ENCODE measurements around the gene PRKD1.
A peak's percentile ranks its signal among the peaks of the same experiment; 100 is the strongest.

Gene PRKD1

GRCh38 chr14:29927376-29928116, at the start of gene PRKD1:
Gene PRKD1, minus strand, starts transcription at chr14:29927847.
- no peak within 1 kb of the TSS for H3K27ac Mint-ChIP-seq
- H3K36me3 Mint-ChIP-seq: no peaks in the 10 kb centered on the region
- no peak for DNase-seq
- H3K27me3 Mint-ChIP-seq: peaks cover 33% of the 10 kb centered on the region
- peak within 1 kb of the TSS; percentile 43 for H3K4me3 Mint-ChIP-seq
- peaks cover 4% of the 10 kb centered on the region for H3K4me1 Mint-ChIP-seq
- H3K9me3 Mint-ChIP-seq: no peaks in the 10 kb centered on the region
- CTCF ChIA-PET: no interaction called here

GRCh38 chr14:29971101-29971500, 43.5 kb upstream of the PRKD1 start:
- H3K4me1 Mint-ChIP-seq: no peaks in the 10 kb centered on the region
- no peak for DNase-seq
- no peak overlapping the region for H3K27ac Mint-ChIP-seq
- peaks cover 13% of the 10 kb centered on the region for H3K9me3 Mint-ChIP-seq
- CTCF ChIA-PET: no interaction called here
- no peaks in the 10 kb centered on the region for H3K36me3 Mint-ChIP-seq
- H3K4me3 Mint-ChIP-seq: no peak overlapping the region
- no peaks in the 10 kb centered on the region for H3K27me3 Mint-ChIP-seq

GRCh38 chr14:29955087-29955486, 27.4 kb upstream of the PRKD1 start:
- Mint-ChIP-seq H3K27ac (no peak overlapping the region), H3K27me3 (no peaks in the 10 kb centered on the region), H3K36me3 (no peaks in the 10 kb centered on the region), H3K4me3 (no peak overlapping the region), H3K4me1 (no peaks in the 10 kb centered on the region), H3K9me3 (peaks cover 13% of the 10 kb centered on the region)
- CTCF ChIA-PET: no interaction called here
- DNase-seq: no peak

GRCh38 chr14:29953501-29953900, 25.9 kb upstream of the PRKD1 start:
- Mint-ChIP-seq H3K27me3 (no peaks in the 10 kb centered on the region), H3K27ac (no peak overlapping the region), H3K36me3 (no peaks in the 10 kb centered on the region), H3K9me3 (peaks cover 8% of the 10 kb centered on the region), H3K4me1 (no peaks in the 10 kb centered on the region), H3K4me3 (no peak overlapping the region)
- no peak for DNase-seq
- CTCF ChIA-PET: interaction anchor here (0.8 kb wide), 1 partner anchor 9 kb away, joined by 3 read pairs; no protein-coding TSS in a partner anchor

GRCh38 chr14:29944091-29944490, 16.4 kb upstream of the PRKD1 start:
- no peaks in the 10 kb centered on the region for H3K27me3 Mint-ChIP-seq
- no peak for DNase-seq
- H3K4me1 Mint-ChIP-seq: no peaks in the 10 kb centered on the region
- H3K36me3 Mint-ChIP-seq: no peaks in the 10 kb centered on the region
- CTCF ChIA-PET: no interaction called here
- H3K4me3 Mint-ChIP-seq: no peak overlapping the region
- peaks cover 17% of the 10 kb centered on the region for H3K9me3 Mint-ChIP-seq
- no peak overlapping the region for H3K27ac Mint-ChIP-seq

- H3K27me3 Mint-ChIP-seq: no peaks in the 10 kb centered on the region
- no peak overlapping the region for H3K27ac Mint-ChIP-seq
- H3K4me3 Mint-ChIP-seq: no peak overlapping the region
- peaks cover 12% of the 10 kb centered on the region for H3K9me3 Mint-ChIP-seq
- CTCF ChIA-PET: no interaction called here
- no peaks in the 10 kb centered on the region for H3K4me1 Mint-ChIP-seq
- DNase-seq: no peak
- no peaks in the 10 kb centered on the region for H3K36me3 Mint-ChIP-seq
These were observed 13.8 kb upstream of the PRKD1 start for GRCh38 chr14:29941401-29941800.

GRCh38 chr14:29940482-29940881, 12.8 kb upstream of the PRKD1 start:
- no peak for DNase-seq
- CTCF ChIA-PET: no interaction called here
- H3K9me3 Mint-ChIP-seq: peaks cover 11% of the 10 kb centered on the region
- H3K27me3 Mint-ChIP-seq: no peaks in the 10 kb centered on the region
- no peaks in the 10 kb centered on the region for H3K36me3 Mint-ChIP-seq
- H3K4me3 Mint-ChIP-seq: no peak overlapping the region
- H3K27ac Mint-ChIP-seq: no peak overlapping the region
- H3K4me1 Mint-ChIP-seq: no peaks in the 10 kb centered on the region

GRCh38 chr14:29937116-29937515, 9.5 kb upstream of the PRKD1 start:
- H3K4me1 Mint-ChIP-seq: no peaks in the 10 kb centered on the region
- H3K27ac Mint-ChIP-seq: no peak overlapping the region
- H3K4me3 Mint-ChIP-seq: no peak overlapping the region
- H3K27me3 Mint-ChIP-seq: no peaks in the 10 kb centered on the region
- DNase-seq: no peak
- CTCF ChIA-PET: no interaction called here
- H3K36me3 Mint-ChIP-seq: no peaks in the 10 kb centered on the region
- no peaks in the 10 kb centered on the region for H3K9me3 Mint-ChIP-seq

- H3K27ac Mint-ChIP-seq: no peak overlapping the region
- H3K4me1 Mint-ChIP-seq: peaks cover 4% of the 10 kb centered on the region
- no peaks in the 10 kb centered on the region for H3K9me3 Mint-ChIP-seq
- no peak overlapping the region for H3K4me3 Mint-ChIP-seq
- no peaks in the 10 kb centered on the region for H3K36me3 Mint-ChIP-seq
- DNase-seq: no peak
- CTCF ChIA-PET: no interaction called here
- H3K27me3 Mint-ChIP-seq: peaks cover 32% of the 10 kb centered on the region
These were observed 2.6 kb upstream of the PRKD1 start for GRCh38 chr14:29930283-29930682.

- H3K9me3 Mint-ChIP-seq: no peaks in the 10 kb centered on the region
- no peaks in the 10 kb centered on the region for H3K36me3 Mint-ChIP-seq
- H3K27ac Mint-ChIP-seq: no peak overlapping the region
- no peak for DNase-seq
- CTCF ChIA-PET: no interaction called here
- peaks cover 4% of the 10 kb centered on the region for H3K4me1 Mint-ChIP-seq
- no peak overlapping the region for H3K4me3 Mint-ChIP-seq
- peaks cover 33% of the 10 kb centered on the region for H3K27me3 Mint-ChIP-seq
These were observed 532 bp upstream of the PRKD1 start for GRCh38 chr14:29928117-29928640.

GRCh38 chr14:29926701-29927375, 809 bp downstream of the PRKD1 start:
- no peaks in the 10 kb centered on the region for H3K36me3 Mint-ChIP-seq
- no peak overlapping the region for H3K27ac Mint-ChIP-seq
- peaks cover 33% of the 10 kb centered on the region for H3K27me3 Mint-ChIP-seq
- H3K4me3 Mint-ChIP-seq: peak overlapping the region; percentile 43
- no peak for DNase-seq
- CTCF ChIA-PET: no interaction called here
- H3K9me3 Mint-ChIP-seq: no peaks in the 10 kb centered on the region
- peaks cover 4% of the 10 kb centered on the region for H3K4me1 Mint-ChIP-seq

GRCh38 chr14:29926228-29926627, 1.4 kb downstream of the PRKD1 start:
- no peak overlapping the region for H3K4me3 Mint-ChIP-seq
- H3K9me3 Mint-ChIP-seq: no peaks in the 10 kb centered on the region
- no peaks in the 10 kb centered on the region for H3K36me3 Mint-ChIP-seq
- peaks cover 4% of the 10 kb centered on the region for H3K4me1 Mint-ChIP-seq
- no peak overlapping the region for H3K27ac Mint-ChIP-seq
- no peak for DNase-seq
- peaks cover 33% of the 10 kb centered on the region for H3K27me3 Mint-ChIP-seq
- CTCF ChIA-PET: no interaction called here

- no peak for DNase-seq
- Mint-ChIP-seq H3K36me3 (no peaks in the 10 kb centered on the region), H3K27ac (no peak overlapping the region), H3K4me3 (no peak overlapping the region), H3K9me3 (no peaks in the 10 kb centered on the region), H3K4me1 (peaks cover 4% of the 10 kb centered on the region), H3K27me3 (peaks cover 33% of the 10 kb centered on the region)
- CTCF ChIA-PET: no interaction called here
These were observed 1.9 kb downstream of the PRKD1 start for GRCh38 chr14:29925736-29926135.

GRCh38 chr14:29925101-29925722, 2.4 kb downstream of the PRKD1 start:
- H3K9me3 Mint-ChIP-seq: no peaks in the 10 kb centered on the region
- no peak overlapping the region for H3K27ac Mint-ChIP-seq
- no peak for DNase-seq
- peaks cover 33% of the 10 kb centered on the region for H3K27me3 Mint-ChIP-seq
- H3K36me3 Mint-ChIP-seq: no peaks in the 10 kb centered on the region
- CTCF ChIA-PET: no interaction called here
- H3K4me3 Mint-ChIP-seq: no peak overlapping the region
- H3K4me1 Mint-ChIP-seq: peaks cover 4% of the 10 kb centered on the region

- Mint-ChIP-seq H3K4me1 (no peaks in the 10 kb centered on the region), H3K4me3 (no peak overlapping the region), H3K36me3 (no peaks in the 10 kb centered on the region), H3K27me3 (no peaks in the 10 kb centered on the region), H3K27ac (no peak overlapping the region), H3K9me3 (no peaks in the 10 kb centered on the region)
- no peak for DNase-seq
- CTCF ChIA-PET: no interaction called here
These were observed 7.8 kb downstream of the PRKD1 start for GRCh38 chr14:29919845-29920244.
